Vagina (tissue), 2 donors: ENCODE data around the gene SV2B.

Experiments used
- POLR2A ChIP-seq, 2 donors: fragments of 450-650 bp; IDR thresholded peaks; one replicate each; pipeline ENCODE4 v1.6.1; 2017; ENCODE audit warnings: antibody characterized with exemption in 2 of 2, mild to moderate bottlenecking in 2 of 2, moderate library complexity in 2 of 2
- POLR2AphosphoS5 ChIP-seq, 2 donors: sonication (generic); formaldehyde crosslinking; IDR thresholded peaks; one replicate each; pipeline ENCODE4 v1.9.0; 2017; ENCODE audit warnings: antibody characterized with exemption in 2 of 2, mild to moderate bottlenecking in 2 of 2, low read depth in 1 of 2; ENCODE audit not compliant: insufficient read depth in 1 of 2
- TF ChIP-seq, protein P1 (sequence below), 3 experiments: fragments of 450-650 bp in 2 of 3; fragments of 200-600 bp in 1 of 3; sonication (generic) in 1 of 3; IDR thresholded peaks; one replicate each; pipeline ENCODE4 v1.5.1; 2017 to 2019; ENCODE audit warnings: antibody characterized with exemption in 3 of 3, mild to moderate bottlenecking in 2 of 3, moderate library complexity in 2 of 3

DNA sequence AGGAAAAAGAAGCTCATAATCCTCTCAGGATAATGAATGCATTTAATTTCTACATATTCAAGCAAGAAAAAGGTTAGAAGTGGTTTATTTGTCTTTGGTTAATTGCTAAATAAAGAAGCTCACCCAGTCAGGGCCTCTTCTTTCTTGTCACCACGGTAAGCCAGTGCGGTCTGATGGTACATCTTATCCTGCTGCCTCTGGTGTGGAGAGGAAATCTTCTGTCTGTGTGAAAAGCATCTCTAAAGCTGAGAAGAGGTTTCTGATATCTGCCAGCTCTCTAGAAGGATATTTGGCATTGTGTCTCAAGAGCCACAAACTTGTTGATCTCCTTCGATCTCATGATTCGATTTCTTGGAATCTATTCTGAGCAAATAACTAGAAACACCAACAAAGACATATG, 144.9 kb downstream of the SV2B start:
- TF ChIP-seq, protein P1, sequence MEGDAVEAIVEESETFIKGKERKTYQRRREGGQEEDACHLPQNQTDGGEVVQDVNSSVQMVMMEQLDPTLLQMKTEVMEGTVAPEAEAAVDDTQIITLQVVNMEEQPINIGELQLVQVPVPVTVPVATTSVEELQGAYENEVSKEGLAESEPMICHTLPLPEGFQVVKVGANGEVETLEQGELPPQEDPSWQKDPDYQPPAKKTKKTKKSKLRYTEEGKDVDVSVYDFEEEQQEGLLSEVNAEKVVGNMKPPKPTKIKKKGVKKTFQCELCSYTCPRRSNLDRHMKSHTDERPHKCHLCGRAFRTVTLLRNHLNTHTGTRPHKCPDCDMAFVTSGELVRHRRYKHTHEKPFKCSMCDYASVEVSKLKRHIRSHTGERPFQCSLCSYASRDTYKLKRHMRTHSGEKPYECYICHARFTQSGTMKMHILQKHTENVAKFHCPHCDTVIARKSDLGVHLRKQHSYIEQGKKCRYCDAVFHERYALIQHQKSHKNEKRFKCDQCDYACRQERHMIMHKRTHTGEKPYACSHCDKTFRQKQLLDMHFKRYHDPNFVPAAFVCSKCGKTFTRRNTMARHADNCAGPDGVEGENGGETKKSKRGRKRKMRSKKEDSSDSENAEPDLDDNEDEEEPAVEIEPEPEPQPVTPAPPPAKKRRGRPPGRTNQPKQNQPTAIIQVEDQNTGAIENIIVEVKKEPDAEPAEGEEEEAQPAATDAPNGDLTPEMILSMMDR (IDR thresholded peaks at IDR 0.05): no peak
- TF ChIP-seq POLR2AphosphoS5 (IDR thresholded peaks at IDR 0.05; ENCODE audit: insufficient read depth in 1 of 2, low read depth in 1 of 2) (no peak), POLR2A (IDR thresholded peaks at IDR 0.05) (no peak)
